Measurements from ENCODE around the gene MAP2K5.

MAP2K5 gene

DNA sequence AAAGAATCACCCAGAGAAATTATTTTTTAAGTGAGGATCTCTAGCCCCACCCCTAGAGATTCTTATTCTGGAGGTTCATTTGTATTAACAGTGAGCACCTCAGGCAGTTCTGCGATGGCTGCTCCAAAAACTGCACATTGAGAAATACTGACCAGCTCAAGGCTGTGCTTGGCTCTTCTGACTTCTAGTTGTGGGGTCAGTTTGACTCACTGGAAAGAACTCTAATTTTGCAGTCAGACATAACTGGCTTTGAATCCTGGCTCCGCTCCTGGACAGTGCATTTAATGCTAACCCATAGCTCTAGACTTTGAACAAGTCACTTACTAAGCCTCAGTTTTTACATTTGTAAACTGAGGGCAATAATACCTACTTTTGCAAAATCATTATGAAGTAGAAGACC, 159.2 kb downstream of the MAP2K5 start:
- TF ChIP-seq CTCF (IDR thresholded peaks at IDR 0.05; ENCODE audit: low read depth, low read length), result no peak
- H3K4me3 ChIP-seq (ENCODE audit: low read depth, low read length), result no peak overlapping the region

- H3K4me3 ChIP-seq (ENCODE audit: low read depth, low read length), result no peak overlapping the region
- TF ChIP-seq CTCF (IDR thresholded peaks at IDR 0.05; ENCODE audit: low read depth, low read length), result no peak
Observed at GRCh38 chr15:67707520-67708283, 165.2 kb downstream of the MAP2K5 start.

DNA sequence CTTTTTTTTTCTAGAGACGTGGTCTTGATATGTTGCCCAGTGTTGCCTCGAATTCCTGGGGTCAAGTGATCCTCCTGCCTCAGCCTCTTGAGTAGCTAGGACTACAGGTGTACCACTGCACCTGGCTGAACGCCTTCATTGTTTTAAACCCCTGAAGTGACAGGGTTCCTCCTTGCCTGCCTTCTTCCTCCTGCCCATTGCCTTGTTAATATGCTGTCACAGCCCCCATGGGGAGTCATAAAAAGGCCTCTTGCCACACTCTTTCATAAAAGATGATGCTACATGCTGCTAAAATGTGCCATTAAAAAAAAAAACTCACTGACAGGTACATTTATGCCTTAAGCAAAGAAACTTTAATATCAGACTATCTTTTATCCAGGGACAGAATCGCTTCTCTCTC, 166.0 kb downstream of the MAP2K5 start:
- no peak for TF ChIP-seq CTCF (IDR thresholded peaks at IDR 0.05; ENCODE audit: low read depth, low read length)
- H3K4me3 ChIP-seq (ENCODE audit: low read depth, low read length), result no peak overlapping the region

GRCh38 chr15:67715170-67715569, 172.7 kb downstream of the MAP2K5 start:
- no peak overlapping the region for H3K4me3 ChIP-seq (ENCODE audit: low read depth, low read length)
- no peak for TF ChIP-seq CTCF (IDR thresholded peaks at IDR 0.05; ENCODE audit: low read depth, low read length)

GRCh38 chr15:67716171-67716570, 173.7 kb downstream of the MAP2K5 start:
- TF ChIP-seq CTCF (IDR thresholded peaks at IDR 0.05; ENCODE audit: low read depth, low read length), result no peak
- no peak overlapping the region for H3K4me3 ChIP-seq (ENCODE audit: low read depth, low read length)

DNA sequence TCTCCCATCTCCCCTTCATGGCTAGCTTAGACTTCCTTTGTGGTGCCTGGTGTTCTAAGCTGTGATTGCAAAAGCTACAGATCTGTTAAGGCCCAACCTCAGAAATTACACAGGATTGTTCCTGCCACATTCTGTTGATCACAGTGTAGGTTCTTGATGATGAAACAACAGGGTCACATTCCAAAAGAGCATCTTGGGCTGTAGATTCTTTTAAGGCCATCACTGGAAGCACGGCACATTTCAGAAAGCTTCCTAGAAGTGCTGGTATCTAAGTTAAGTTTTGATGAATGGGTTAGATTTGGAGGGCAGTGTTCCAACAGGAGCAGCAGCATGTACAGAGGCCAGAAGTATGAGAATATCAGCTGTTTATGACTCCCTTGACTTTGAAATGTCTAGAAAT, 175.3 kb downstream of the MAP2K5 start:
- no peak for TF ChIP-seq CTCF (IDR thresholded peaks at IDR 0.05; ENCODE audit: low read depth, low read length)
- no peak overlapping the region for H3K4me3 ChIP-seq (ENCODE audit: low read depth, low read length)

GRCh38 chr15:67719330-67719959, 176.9 kb downstream of the MAP2K5 start:
- no peak overlapping the region for H3K4me3 ChIP-seq (ENCODE audit: low read depth, low read length)
- TF ChIP-seq CTCF (IDR thresholded peaks at IDR 0.05; ENCODE audit: low read depth, low read length), result no peak

Data from WI38 (cell line).